ENCODE measurements around the gene ATP6V0E2.

DNA sequence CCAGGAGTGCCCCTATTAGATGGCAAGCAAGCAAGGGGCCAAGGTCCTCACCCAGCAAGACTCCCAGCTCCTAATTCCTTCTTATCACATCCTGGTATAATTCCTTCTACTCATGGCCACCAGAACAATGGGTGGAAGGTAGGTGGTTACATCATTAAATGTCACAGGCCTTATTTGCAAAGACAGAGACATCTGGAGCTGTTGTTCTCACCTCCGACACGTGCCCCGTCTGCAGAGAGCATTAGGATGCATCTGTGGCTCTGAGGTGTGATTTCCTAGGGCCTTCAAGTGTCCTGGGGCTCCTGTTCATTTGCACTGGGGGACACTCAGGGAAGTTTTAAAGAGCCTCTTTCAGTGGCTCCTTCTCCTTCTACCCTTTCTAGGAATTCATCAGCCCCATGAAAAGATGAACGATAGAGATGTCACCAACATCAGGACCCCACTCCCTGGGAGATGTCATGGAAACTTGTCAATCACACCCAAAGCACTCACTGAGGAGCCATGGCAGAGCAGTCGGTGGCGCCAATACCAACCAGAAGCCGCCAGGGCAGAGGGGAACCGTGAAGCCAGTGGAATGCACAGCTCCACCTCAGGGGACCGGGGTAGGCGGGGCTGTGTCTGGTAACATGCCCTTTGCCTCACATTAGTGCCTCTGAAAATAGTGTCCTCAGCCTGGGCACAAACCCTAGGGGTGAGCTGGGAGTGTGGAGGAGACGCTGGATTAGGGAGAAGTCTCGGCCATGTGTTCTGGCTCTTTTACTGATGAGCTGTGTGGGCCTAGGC lies 2.9 kb upstream of the ATP6V0E2 start:
- TF ChIP-seq, protein P1, sequence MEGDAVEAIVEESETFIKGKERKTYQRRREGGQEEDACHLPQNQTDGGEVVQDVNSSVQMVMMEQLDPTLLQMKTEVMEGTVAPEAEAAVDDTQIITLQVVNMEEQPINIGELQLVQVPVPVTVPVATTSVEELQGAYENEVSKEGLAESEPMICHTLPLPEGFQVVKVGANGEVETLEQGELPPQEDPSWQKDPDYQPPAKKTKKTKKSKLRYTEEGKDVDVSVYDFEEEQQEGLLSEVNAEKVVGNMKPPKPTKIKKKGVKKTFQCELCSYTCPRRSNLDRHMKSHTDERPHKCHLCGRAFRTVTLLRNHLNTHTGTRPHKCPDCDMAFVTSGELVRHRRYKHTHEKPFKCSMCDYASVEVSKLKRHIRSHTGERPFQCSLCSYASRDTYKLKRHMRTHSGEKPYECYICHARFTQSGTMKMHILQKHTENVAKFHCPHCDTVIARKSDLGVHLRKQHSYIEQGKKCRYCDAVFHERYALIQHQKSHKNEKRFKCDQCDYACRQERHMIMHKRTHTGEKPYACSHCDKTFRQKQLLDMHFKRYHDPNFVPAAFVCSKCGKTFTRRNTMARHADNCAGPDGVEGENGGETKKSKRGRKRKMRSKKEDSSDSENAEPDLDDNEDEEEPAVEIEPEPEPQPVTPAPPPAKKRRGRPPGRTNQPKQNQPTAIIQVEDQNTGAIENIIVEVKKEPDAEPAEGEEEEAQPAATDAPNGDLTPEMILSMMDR (IDR thresholded peaks at IDR 0.05), result no peak
- no peak for TF ChIP-seq POLR2A (IDR thresholded peaks at IDR 0.05)
